IPS-18c (cell line): Measurements from ENCODE around the gene PPP1R3G.

Experiments
- H3K4me3 ChIP-seq: 2 replicates; pipeline ENCODE4 v1.7.0; 2013; ENCODE audit warnings: low read depth, mild to moderate bottlenecking, low read length, moderate library complexity; ENCODE audit not compliant: insufficient read depth
- H3K9me3 ChIP-seq: one replicate; pipeline ENCODE4 v1.6.1; 2013; ENCODE audit warnings: mild to moderate bottlenecking, low read length, moderate library complexity; ENCODE audit not compliant: control insufficient read depth, insufficient read depth

Gene PPP1R3G

DNA sequence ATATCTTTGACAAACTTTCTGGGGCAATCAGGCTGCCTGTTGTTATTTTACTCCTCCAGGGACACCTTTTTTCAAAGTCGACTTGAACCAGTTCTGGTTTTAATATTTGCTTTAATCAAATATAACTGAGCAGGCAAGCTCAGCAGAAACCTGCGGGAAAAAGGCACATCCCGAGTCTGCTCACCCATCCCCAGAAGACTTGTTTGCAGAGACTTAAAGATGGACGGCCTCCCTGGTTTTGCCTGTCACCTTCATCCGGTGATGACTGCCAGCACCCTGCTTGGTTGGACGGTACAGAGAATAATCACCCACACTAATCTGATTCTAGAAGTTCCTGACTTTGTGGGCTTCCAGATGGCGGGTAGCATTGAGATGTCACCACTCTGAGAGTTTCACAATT is 36.8 kb downstream of the PPP1R3G start:
- no peak overlapping the region for H3K4me3 ChIP-seq
- peaks cover 2% of the 10 kb centered on the region for H3K9me3 ChIP-seq

DNA sequence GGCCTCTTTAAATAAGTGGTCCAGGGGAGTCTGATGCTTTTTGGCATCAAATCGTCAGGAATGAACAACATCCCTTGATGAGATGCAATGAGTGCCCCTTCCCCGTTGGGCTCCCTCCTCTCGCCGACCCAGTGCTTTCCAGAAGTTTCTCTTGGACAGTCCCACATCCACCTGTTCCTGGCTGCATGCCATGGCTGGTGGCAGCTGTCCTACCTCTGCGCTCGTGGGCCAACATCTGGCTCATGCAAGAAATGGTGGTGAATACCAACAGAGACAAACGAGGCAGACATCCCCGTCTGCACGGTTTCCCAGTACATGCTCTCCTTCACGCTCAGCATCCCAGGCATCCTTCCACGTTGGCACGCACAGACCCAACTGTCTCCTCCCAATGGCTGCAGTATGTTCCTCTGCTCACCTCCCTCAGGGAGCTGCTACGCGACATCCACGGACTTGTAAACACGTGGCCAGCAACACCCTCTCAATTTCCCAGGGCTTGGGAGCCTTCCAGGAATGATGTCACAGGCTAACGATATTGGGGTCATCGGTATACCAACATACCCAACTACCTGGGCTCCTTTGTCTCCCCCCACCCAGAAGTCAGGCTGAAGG is 37.5 kb downstream of the PPP1R3G start:
- Histone ChIP-seq H3K4me3 (no peak overlapping the region), H3K9me3 (peaks cover 2% of the 10 kb centered on the region)

DNA sequence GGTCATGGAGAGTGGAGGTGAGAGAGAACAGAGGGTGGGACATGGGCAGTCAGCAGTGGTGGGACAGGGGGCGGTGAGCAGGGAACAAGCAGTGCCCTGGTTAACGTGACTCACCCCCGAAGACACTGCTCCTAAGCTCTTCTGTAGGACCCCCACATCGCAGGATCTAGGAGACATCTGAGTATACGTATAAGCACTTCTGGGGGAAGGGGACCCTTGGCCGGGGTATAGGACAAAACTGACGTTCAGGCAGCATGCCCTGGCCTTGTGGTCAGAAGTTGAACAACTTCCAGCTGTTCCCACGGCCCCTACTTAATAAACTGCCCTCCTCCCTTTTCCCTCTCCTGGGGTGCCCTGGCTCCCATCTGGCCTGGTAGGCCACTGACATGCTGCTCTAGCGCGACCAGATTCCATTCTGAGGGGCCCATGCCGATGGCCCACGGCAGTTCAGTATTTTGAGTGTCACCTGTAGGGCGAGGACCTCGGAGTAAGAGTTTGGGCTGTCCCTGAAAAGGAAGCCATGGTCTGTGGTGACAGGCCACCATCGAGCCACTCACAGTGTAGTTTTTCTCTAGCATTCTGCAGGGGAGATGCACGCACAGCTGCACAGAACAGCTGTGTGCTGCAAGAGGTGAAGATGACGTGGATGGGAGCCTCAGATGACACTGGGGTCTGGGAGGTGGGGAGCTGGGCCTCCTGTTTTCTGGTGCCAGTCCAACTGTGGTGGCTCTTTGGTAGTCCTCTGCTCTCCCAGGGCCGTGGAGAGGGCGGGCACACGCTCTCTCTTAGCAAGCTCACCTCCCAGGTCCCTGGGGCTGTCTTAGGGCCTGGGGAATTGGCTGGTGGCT is 38.4 kb downstream of the PPP1R3G start:
- no peak overlapping the region for H3K4me3 ChIP-seq
- peaks cover 2% of the 10 kb centered on the region for H3K9me3 ChIP-seq

DNA sequence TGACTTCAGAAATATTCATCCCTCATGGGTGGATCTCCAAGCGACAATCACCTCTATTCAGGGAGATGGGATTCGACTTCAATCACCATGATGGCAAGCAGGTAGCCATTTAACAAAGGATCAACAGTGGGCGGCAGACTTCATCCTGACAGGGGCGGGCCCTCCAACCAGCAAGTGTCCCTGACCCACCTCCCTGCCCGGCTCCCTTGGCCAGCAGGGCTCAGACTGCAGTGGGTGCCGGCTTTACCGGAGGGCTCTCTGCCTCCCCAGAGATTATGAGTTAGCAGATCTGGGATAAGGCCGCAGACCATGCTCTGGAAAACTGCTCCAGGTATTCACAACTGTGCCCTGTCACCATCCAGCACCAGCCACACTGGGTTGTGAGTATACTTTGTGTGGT is 39.4 kb downstream of the PPP1R3G start:
- peaks cover 2% of the 10 kb centered on the region for H3K9me3 ChIP-seq
- H3K4me3 ChIP-seq, result no peak overlapping the region

DNA sequence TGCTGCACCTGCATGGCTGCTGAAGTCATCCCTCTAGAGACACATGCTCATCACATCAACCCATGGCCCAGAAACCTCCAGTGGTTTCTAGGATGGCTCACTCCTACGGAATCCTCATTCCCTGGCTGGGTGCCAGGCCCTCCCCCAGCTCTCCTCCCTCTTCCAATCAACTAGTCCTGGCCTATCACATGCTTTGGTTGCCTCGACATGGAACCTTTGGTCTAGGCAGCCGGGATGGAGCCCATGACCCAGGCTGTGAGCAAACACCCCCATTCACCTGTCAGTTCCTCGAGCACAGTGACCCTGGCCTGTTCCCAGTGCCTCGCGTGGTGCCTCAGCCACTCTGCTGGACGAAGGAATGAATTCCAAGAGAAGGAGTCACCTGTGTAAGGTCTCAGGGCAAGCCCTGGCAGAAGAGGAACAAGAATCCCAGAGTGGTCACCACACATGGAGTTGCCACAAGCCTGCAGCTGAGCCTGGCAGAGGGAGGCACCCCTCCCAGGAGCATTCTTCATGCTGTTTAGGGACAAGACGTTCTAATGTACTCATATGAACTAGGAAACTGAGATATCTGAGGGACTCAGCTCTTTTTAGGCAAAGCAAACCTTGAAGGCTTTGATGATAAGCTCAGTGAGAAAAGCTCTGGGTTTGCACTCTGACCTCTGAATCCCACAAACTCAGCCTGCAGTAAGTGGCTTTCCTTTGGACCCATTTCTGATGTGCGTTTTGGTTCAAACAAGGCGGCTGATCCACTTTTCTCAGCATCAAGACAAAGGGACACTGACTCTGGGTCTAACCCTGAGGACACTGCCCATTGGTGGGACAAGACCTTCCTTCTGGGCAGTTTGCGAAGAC is 40.2 kb downstream of the PPP1R3G start:
- H3K9me3 ChIP-seq, result no peaks in the 10 kb centered on the region
- no peak overlapping the region for H3K4me3 ChIP-seq

DNA sequence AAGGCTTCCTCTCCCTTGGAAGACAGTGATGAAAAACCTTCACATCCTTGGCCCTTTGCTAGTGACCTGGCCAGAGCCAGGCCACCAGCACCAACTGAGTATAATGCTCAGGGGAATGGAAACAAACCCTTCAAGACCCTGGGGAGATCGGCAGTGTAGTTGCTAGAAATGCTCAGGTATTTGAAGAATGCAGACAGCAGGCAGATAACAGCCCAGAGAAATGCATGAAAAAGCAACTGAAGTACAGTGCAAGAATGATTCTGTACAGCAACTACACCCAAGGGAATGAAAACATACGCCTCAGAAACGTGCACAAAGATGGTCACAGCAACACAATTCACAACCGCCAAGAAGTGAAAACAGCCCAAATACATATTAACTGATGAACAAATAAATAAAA is 41.1 kb downstream of the PPP1R3G start:
- no peak overlapping the region for H3K4me3 ChIP-seq
- no peaks in the 10 kb centered on the region for H3K9me3 ChIP-seq

DNA sequence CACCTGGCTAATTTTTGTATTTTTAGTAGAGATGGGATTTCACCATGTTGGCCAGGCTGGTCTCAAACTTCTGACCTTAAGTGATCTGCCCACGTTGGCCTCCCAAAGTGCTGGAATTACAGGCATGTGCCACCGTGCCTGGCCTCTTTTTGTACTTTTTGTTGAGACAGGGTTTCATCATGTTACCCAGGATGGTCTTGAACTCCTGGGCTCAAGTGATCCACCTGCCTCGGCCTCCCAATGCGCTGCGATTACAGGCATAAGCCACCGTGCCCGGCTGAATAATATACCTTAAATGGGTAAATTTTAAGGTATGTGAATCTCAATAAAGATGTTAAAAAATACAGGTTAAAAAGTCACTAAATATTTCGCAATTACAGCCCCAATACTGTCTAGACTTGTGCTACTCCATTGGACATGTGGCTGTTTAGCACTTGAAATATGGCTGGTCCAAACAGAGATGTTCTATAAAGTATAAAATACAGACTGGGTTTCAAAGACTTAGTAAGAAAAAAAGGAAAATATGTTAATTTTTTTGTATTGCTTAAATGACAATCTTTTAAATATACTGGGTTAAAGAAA is 42.1 kb downstream of the PPP1R3G start:
- Histone ChIP-seq H3K4me3 (no peak overlapping the region), H3K9me3 (no peaks in the 10 kb centered on the region)

DNA sequence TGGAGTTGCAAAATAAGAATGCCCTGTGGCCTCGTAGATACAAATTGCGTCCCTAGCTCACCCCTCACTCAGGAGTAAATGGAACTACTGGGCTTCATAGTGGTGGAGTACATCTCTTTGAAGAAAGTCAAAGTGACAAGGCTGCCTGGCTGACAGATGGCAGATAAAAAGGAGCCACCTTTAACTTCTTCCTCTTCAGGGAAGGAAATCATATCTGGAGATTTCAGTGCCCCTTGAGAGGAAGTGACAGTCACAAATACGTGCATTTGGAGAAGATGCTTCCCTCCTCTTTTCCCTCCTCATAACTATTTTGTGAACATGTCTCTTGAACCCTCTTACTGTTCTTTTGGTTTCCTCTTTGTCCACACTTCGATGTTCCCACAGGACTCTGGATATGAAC is 43.2 kb downstream of the PPP1R3G start:
- H3K4me3 ChIP-seq, result no peak overlapping the region
- H3K9me3 ChIP-seq, result no peaks in the 10 kb centered on the region

DNA sequence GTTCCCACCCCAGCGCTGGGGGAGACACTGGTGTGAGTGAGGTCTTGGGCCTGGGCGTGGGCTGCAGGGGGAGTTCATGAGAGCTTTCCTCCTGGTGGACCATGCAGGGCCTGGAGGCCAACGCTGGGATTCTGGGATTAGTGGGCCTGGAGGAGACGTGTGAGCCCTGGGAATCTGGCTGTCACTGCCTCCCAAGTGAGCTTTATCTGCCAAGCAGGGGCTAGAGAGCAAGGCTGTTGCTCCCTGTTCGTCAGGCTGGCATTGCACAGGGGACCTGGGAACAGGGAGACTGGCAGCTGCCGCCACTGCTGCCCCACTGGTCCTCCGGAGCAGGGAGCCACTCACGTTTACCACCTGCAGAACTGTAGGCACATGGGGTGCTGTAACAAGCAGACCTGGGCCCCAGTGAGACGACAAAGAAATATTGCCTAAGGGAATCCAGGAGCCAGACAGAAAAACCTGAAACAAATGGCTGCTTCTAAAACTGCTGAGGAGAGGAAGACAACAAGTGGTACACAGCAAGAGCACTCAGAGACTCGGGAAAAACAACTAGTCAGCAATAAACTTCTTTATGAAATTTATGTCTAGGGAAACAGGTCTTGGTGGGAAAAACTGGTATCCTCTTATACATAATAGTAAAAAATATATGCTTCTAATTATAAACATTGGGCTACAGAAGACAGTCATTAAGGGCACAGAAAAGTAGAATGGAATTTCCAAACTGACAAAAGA is 45.2 kb downstream of the PPP1R3G start:
- Histone ChIP-seq H3K4me3 (no peak overlapping the region), H3K9me3 (no peaks in the 10 kb centered on the region)

DNA sequence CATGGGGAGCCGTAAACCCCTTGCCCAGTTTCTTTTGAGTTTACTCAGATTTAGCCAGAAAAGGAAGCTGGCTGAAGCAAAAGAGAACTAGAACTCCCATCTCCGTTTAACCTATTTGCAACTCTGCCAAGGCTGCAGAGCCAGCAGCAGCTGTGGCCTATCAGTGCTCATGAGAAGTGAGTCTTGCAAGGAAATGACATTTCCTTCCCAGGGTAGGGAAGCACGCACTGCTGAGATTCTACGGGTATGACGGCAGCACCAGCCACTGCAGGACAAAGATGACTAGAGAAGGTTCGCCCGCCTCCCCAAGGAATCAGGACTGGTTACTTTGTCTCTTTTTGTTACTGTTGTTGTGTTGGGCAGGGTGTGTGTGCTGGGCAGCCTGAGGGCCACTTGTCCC is 47.6 kb downstream of the PPP1R3G start:
- H3K9me3 ChIP-seq, result no peaks in the 10 kb centered on the region
- H3K4me3 ChIP-seq, result no peak overlapping the region

DNA sequence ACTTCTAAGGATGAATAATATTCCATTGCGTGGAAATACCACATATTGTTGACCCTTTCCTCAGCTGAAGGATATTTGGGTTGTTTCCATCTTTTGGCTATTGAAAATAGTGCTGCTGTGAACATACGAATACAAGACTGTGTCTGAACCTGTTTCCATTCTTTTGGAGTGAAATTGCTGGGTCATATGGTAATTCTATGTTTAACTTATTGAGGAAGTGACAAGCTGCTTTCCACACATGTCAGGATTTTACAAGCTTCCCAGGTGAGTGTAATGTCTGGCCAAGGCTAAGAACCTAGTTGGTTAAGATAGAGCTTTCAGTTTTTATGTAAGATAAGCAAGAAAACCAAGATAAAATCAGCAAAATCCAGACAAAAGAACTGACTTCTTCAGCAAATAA is 48.8 kb downstream of the PPP1R3G start:
- Histone ChIP-seq H3K9me3 (no peaks in the 10 kb centered on the region), H3K4me3 (no peak overlapping the region)

DNA sequence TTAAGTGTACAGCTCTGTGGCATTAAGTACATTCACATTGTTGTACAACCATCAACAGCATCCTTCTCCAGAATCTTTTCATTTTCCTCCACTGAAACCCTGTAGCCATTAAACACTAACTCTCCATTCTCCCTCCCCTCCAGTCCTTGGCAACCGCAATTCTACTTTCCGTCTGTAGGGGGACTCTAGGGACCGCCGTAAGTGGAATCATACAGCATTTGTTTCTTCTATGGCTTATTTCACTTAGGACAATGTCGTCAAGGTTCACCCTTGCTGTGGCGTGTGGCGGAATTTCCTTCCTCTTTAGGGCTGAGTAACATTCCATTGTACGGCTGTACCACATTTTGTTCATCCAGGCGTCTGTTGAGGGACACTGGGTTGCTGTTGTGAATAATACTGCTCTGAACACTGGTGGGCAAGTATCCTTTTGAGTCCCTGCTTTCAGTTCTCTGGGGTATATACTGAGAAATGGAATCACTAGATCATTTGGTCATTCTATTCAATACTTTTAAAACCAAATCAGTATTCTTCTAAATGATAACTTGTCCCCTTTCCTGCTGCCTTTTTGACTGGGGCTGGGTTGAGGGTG is 50.7 kb downstream of the PPP1R3G start:
- H3K4me3 ChIP-seq, result no peak overlapping the region
- no peaks in the 10 kb centered on the region for H3K9me3 ChIP-seq

DNA sequence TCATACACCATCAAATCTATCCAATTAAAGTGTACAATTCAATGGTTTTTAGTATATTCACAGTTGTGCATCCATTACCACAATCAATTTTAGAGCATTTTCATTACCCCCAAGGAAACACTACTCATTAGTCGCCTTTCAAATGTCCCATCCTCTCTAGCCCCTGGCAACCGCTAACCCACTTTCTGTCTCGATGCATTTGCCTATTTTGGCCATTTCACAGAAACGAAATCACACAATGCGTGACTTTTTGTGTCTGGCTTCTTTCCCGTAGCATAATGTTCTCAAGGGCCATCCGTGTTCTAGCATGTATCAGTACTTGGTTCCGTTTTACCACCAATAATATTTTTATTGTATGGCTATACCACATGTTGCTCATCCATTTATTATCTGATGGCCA is 51.7 kb downstream of the PPP1R3G start:
- no peak overlapping the region for H3K4me3 ChIP-seq
- no peaks in the 10 kb centered on the region for H3K9me3 ChIP-seq
